OCI-LY7 (cell line): ENCODE measurements around the gene ALDH2.

ENCODE experiments used
- EZH2phosphoT487 ChIP-seq: fragments of 200-600 bp; sonication (generic); IDR thresholded peaks from 2 replicates; pipeline ENCODE4 v1.6.1; 2018; ENCODE audit warnings: low read depth, borderline replicate concordance, mild to moderate bottlenecking, mixed run types, antibody characterized with exemption, low read length, moderate library complexity, mixed read lengths
- TF ChIP-seq, protein P1 (sequence below): fragments of 200-600 bp; sonication (generic); conservative IDR thresholded peaks from 2 replicates; pipeline ENCODE4 v1.5.1; 2014; ENCODE audit warnings: mild to moderate bottlenecking, antibody characterized with exemption, low read length, moderate library complexity, mixed read lengths

DNA sequence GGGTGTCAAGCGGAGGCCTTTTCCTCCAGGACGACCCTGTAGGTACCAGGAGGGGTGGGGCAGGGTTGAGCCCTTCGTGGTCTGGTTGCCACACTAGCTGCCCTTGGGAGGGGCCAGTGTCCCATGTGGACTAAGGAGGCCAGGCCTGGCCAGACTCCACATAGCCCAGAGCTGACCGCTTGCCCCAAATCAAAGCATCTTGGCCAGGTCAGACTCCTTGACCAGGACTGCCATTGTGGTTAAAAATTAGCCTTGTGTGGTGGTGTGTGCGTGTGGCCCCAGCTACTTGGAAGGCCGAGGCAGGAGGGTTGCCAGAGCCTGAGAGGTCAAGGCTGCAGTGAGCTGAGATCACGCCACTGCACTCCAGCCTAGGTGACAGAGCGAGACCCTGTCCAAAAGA lies 24.8 kb downstream of the ALDH2 start:
- TF ChIP-seq, protein P1, sequence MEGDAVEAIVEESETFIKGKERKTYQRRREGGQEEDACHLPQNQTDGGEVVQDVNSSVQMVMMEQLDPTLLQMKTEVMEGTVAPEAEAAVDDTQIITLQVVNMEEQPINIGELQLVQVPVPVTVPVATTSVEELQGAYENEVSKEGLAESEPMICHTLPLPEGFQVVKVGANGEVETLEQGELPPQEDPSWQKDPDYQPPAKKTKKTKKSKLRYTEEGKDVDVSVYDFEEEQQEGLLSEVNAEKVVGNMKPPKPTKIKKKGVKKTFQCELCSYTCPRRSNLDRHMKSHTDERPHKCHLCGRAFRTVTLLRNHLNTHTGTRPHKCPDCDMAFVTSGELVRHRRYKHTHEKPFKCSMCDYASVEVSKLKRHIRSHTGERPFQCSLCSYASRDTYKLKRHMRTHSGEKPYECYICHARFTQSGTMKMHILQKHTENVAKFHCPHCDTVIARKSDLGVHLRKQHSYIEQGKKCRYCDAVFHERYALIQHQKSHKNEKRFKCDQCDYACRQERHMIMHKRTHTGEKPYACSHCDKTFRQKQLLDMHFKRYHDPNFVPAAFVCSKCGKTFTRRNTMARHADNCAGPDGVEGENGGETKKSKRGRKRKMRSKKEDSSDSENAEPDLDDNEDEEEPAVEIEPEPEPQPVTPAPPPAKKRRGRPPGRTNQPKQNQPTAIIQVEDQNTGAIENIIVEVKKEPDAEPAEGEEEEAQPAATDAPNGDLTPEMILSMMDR, result no peak
- no peak for TF ChIP-seq EZH2phosphoT487
